ENCODE data around the gene ASPG.

Gene ASPG

DNA sequence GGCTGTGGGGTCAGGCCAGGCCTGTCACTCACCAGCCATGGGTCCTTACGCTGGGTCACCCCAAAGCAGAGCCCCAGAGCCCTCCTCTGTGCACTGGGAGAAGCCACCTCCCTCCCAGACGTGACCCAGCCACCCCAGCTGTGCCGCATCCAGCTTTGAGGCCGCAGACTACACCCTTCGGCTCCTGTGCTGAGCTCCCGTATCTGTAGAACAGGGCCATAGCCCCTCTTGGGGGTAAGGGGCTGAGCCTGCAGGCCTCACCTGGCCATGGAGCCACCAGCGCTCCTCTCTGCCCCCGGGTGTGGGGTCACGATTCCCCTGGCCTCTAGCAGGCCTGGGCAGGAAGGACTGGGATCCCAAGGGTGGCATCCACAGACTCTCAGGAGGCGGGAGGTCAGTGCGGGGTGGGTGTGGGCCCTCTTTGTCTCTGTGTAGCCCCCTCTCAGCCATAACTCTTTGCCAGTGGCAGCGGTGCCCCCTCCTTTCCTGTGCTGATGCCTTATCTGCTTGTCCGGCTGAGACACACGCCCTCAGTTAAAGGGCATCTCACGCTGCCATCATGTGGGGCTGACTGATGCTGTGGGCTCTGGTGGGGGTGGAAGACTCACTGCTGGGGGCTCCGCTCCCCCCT lies 16.3 kb downstream of the ASPG start:
- ChIA-PET POLR2A (no interaction called here), CTCF (no interaction called here)
- Histone ChIP-seq H3K36me3 (ENCODE audit: control insufficient read depth in 2 of 2, insufficient read depth in 1 of 2, low read length in 2 of 2) (no peaks in the 10 kb centered on the region), H3K4me1 (ENCODE audit: control insufficient read depth, insufficient read depth, low read length) (no peaks in the 10 kb centered on the region), H3K4me3 (ENCODE audit: low read depth, low read length) (no peak overlapping the region), H3K9me3 (ENCODE audit: control insufficient read depth, insufficient read depth, low read depth, low read length) (no peaks in the 10 kb centered on the region), H3K27ac (ENCODE audit: extremely low read depth, low read depth, low read length) (no peak overlapping the region)
- TF ChIP-seq ZNF169 (tag by site-specific recombination; IDR thresholded peaks at IDR 0.05) (no peak), ZNF473 (tag by site-specific recombination; IDR thresholded peaks at IDR 0.05) (no peak), KLF1 (tag by site-specific recombination; IDR thresholded peaks at IDR 0.05) (no peak), TRIM28 (IDR thresholded peaks at IDR 0.05; ENCODE audit: borderline replicate concordance, low read length) (no peak), OVOL3 (tag by site-specific recombination; IDR thresholded peaks at IDR 0.05) (no peak), ZNF292 (tag by site-specific recombination; IDR thresholded peaks at IDR 0.05; ENCODE audit: borderline replicate concordance, low read depth) (no peak), ZNF133 (tag by site-specific recombination; IDR thresholded peaks at IDR 0.05) (no peak), ZNF354C (tag by site-specific recombination; IDR thresholded peaks at IDR 0.05; ENCODE audit: borderline replicate concordance, low read depth) (no peak), ZNF785 (tag by site-specific recombination; IDR thresholded peaks at IDR 0.05) (no peak), WT1 (tag by site-specific recombination; IDR thresholded peaks at IDR 0.05) (no peak), GLIS2 (tag by site-specific recombination; IDR thresholded peaks at IDR 0.05) (no peak)
- TF ChIP-seq, protein P1, sequence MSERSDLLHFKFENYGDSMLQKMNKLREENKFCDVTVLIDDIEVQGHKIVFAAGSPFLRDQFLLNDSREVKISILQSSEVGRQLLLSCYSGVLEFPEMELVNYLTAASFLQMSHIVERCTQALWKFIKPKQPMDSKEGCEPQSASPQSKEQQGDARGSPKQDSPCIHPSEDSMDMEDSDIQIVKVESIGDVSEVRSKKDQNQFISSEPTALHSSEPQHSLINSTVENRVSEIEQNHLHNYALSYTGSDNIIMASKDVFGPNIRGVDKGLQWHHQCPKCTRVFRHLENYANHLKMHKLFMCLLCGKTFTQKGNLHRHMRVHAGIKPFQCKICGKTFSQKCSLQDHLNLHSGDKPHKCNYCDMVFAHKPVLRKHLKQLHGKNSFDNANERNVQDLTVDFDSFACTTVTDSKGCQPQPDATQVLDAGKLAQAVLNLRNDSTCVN (tag by site-specific recombination; optimal IDR thresholded peaks at IDR 0.05), result no peak

DNA sequence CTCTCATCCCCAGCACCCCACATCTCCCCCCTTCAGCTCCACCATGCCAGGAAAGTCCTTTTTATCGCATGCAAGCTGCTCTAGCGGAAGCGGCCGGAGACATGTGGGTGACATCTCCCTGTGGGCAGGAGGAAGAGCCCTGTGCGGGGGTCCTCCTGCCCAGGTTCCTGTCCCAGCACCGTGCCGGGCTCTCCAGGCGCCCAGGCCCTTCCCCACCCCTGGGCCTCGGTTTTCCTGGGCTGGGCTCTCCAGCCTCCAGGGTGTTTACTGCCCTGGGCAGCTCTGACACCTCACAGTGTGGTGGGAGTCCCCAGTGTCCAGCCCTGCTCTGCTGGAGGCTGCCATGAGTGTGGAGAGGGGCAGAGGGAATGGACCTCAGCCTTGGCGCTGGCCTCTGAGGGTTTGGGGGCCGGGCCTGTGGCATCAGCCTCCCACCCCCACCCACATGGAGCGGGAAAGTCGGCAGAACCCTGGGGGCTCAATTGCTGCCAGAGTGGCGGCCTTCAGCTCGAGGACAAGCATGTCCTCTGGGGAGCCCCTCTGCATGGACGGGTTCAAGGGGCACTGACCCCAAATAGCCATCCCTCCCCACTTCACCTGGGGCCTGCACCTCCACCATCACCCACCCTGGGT lies 16.9 kb downstream of the ASPG start:
- no peaks in the 10 kb centered on the region for H3K4me1 ChIP-seq (ENCODE audit: control insufficient read depth, insufficient read depth, low read length)
- POLR2A ChIA-PET, result no interaction called here
- CTCF ChIA-PET, result no interaction called here

More for the DNA sequence above, 16.9 kb downstream of the ASPG start:
- H3K4me3 ChIP-seq (ENCODE audit: low read depth, low read length), result no peak overlapping the region
- no peak overlapping the region for H3K27ac ChIP-seq (ENCODE audit: extremely low read depth, low read depth, low read length)
- no peaks in the 10 kb centered on the region for H3K9me3 ChIP-seq (ENCODE audit: control insufficient read depth, insufficient read depth, low read depth, low read length)
- no peaks in the 10 kb centered on the region for H3K36me3 ChIP-seq (ENCODE audit: control insufficient read depth in 2 of 2, insufficient read depth in 1 of 2, low read length in 2 of 2)
- TF ChIP-seq, protein P2, sequence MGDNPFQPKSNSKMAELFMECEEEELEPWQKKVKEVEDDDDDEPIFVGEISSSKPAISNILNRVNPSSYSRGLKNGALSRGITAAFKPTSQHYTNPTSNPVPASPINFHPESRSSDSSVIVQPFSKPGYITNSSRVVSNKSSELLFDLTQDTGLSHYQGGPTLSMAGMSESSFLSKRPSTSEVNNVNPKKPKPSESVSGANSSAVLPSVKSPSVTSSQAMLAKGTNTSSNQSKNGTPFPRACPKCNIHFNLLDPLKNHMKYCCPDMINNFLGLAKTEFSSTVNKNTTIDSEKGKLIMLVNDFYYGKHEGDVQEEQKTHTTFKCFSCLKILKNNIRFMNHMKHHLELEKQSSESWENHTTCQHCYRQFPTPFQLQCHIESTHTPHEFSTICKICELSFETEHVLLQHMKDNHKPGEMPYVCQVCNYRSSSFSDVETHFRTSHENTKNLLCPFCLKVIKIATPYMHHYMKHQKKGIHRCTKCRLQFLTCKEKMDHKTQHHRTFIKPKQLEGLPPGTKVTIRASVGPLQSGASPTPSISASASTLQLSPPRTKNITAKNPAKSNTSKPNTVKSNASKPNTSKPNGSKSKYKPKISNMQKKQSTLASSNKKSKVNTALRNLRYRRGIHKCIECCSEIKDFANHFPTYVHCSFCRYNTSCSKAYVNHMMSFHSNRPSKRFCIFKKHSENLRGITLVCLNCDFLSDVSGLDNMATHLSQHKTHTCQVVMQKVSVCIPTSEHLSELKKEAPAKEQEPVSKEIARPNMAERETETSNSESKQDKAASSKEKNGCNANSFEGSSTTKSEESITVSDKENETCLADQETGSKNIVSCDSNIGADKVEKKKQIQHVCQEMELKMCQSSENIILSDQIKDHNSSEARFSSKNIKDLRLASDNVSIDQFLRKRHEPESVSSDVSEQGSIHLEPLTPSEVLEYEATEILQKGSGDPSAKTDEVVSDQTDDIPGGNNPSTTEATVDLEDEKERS (tag by site-specific recombination; IDR thresholded peaks at IDR 0.05), result no peak
- no peak for TF ChIP-seq SALL2 (tag by site-specific recombination; IDR thresholded peaks at IDR 0.05; ENCODE audit: borderline replicate concordance)
- no peak for TF ChIP-seq ZNF768 (tag by site-specific recombination; IDR thresholded peaks at IDR 0.05)
- no peak for TF ChIP-seq ZNF138 (tag by site-specific recombination; IDR thresholded peaks at IDR 0.05; ENCODE audit: borderline replicate concordance)
- TF ChIP-seq ZNF426 (tag by site-specific recombination; IDR thresholded peaks at IDR 0.05), result no peak
- TF ChIP-seq ZNF169 (tag by site-specific recombination; IDR thresholded peaks at IDR 0.05), result no peak
- no peak for TF ChIP-seq ZNF10 (tag by site-specific recombination; IDR thresholded peaks at IDR 0.05)
- no peak for TF ChIP-seq ZNF184 (tag by site-specific recombination; IDR thresholded peaks at IDR 0.05)
- TF ChIP-seq ZSCAN16 (tag by site-specific recombination; IDR thresholded peaks at IDR 0.05), result no peak
- no peak for TF ChIP-seq BCL11B (tag by site-specific recombination; IDR thresholded peaks at IDR 0.05; ENCODE audit: low read depth)
- TF ChIP-seq SCRT1 (tag by site-specific recombination; IDR thresholded peaks at IDR 0.05; ENCODE audit: borderline replicate concordance), result no peak
- no peak for TF ChIP-seq ZNF175 (tag by site-specific recombination; IDR thresholded peaks at IDR 0.05)
- TF ChIP-seq, protein P3, sequence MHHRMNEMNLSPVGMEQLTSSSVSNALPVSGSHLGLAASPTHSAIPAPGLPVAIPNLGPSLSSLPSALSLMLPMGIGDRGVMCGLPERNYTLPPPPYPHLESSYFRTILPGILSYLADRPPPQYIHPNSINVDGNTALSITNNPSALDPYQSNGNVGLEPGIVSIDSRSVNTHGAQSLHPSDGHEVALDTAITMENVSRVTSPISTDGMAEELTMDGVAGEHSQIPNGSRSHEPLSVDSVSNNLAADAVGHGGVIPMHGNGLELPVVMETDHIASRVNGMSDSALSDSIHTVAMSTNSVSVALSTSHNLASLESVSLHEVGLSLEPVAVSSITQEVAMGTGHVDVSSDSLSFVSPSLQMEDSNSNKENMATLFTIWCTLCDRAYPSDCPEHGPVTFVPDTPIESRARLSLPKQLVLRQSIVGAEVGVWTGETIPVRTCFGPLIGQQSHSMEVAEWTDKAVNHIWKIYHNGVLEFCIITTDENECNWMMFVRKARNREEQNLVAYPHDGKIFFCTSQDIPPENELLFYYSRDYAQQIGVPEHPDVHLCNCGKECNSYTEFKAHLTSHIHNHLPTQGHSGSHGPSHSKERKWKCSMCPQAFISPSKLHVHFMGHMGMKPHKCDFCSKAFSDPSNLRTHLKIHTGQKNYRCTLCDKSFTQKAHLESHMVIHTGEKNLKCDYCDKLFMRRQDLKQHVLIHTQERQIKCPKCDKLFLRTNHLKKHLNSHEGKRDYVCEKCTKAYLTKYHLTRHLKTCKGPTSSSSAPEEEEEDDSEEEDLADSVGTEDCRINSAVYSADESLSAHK (tag by site-specific recombination; IDR thresholded peaks at IDR 0.05), result no peak
- TF ChIP-seq ZNF211 (tag by site-specific recombination; IDR thresholded peaks at IDR 0.05; ENCODE audit: low read depth), result no peak
- no peak for TF ChIP-seq MYNN (tag by site-specific recombination; IDR thresholded peaks at IDR 0.05; ENCODE audit: borderline replicate concordance)

Measured in HEK293 (cell line).